Spleen (tissue), 11 donors: ENCODE results near the gene TRABD2B. TPM values are rescaled to one million over a fixed set of nuclear protein-coding genes. Genes with fewer than 3 reads are reported as not detected.

Experiments used
- DNase-seq: peaks from one replicate; pipeline ENCODE4 v3.0.0-alpha.2; 2020
- H3K27ac ChIP-seq, 8 donors: fragments of 200-600 bp; sonication (generic) in 7 of 8; 1 replicate in 4 of 8; 2 replicates in 4 of 8; pipeline versions ENCODE4 v1.5.0 to v1.8.0; 2016 to 2021; ENCODE audit warnings: inconsistent platforms in 4 of 8, mild to moderate bottlenecking in 4 of 8, moderate library complexity in 1 of 8
- H3K27me3 ChIP-seq, 7 donors: fragments of 200-600 bp; sonication (generic) in 6 of 7; replicated peaks in 1 of 7; 1 replicate in 4 of 7; 2 replicates in 3 of 7; pipeline versions ENCODE4 v1.5.0 to v1.8.0; 2016 to 2021; ENCODE audit warnings: inconsistent platforms in 3 of 7, mild to moderate bottlenecking in 1 of 7
- H3K36me3 ChIP-seq, 6 donors: fragments of 200-600 bp; sonication (generic) in 5 of 6; 1 replicate in 4 of 6; 2 replicates in 2 of 6; pipeline versions ENCODE4 v1.5.0 to v1.8.0; 2016 to 2021; ENCODE audit warnings: inconsistent platforms in 2 of 6
- H3K4me1 ChIP-seq, 6 donors: fragments of 200-600 bp; sonication (generic) in 5 of 6; 1 replicate in 3 of 6; 2 replicates in 3 of 6; pipeline versions ENCODE4 v1.5.0 to v1.8.0; 2016 to 2021; ENCODE audit warnings: inconsistent platforms in 3 of 6
- H3K4me3 ChIP-seq, 8 donors: fragments of 200-600 bp; sonication (generic) in 7 of 8; 1 replicate in 4 of 8; 2 replicates in 4 of 8; pipeline versions ENCODE4 v1.5.0 to v1.8.0; 2016 to 2021; ENCODE audit warnings: inconsistent platforms in 4 of 8, mild to moderate bottlenecking in 4 of 8, moderate library complexity in 2 of 8
- H3K9me3 ChIP-seq, 8 donors: fragments of 200-600 bp; sonication (generic) in 7 of 8; 1 replicate in 4 of 8; 2 replicates in 4 of 8; pipeline versions ENCODE4 v1.5.0 to v1.8.0; 2016 to 2021; ENCODE audit warnings: inconsistent platforms in 4 of 8
- CTCF ChIP-seq, 11 experiments: fragments of 200-600 bp in 7 of 11; fragments of 450-650 bp in 4 of 11; sonication (generic) in 4 of 11; IDR thresholded peaks in 8 of 11; conservative IDR thresholded peaks in 3 of 11; 1 replicate in 7 of 11; 2 replicates in 4 of 11; pipeline versions ENCODE4 v1.4.0 to v1.8.0; 2016 to 2021; ENCODE audit warnings: antibody characterized with exemption in 11 of 11, inconsistent platforms in 4 of 11, mild to moderate bottlenecking in 1 of 11
- POLR2A ChIP-seq, 3 donors: fragments of 450-650 bp; IDR thresholded peaks; one replicate each; pipeline ENCODE4 v1.5.1; 2017; ENCODE audit warnings: antibody characterized with exemption in 3 of 3, mild to moderate bottlenecking in 1 of 3
- POLR2AphosphoS5 ChIP-seq, 3 donors: sonication (generic); formaldehyde crosslinking; IDR thresholded peaks; one replicate each; pipeline ENCODE4 v1.5.1; 2017; ENCODE audit warnings: antibody characterized with exemption in 3 of 3
- WGBS, 5 donors: extraction: QIAGEN DNeasy Blood & Tissue Kit in 3 of 5; methylation state at CpG; one replicate each; pipeline versions ENCODE4 v1.1.5 to v1.1.7; 2013 to 2018; 5-methylcytosine and 5-hydroxymethylcytosine counted together
- intact Hi-C: fragments of 100-400 bp; cut with DNase I; formaldehyde crosslinking; loops from one replicate; pipeline ENCODE4 v1.15.0; 2023; ENCODE audit warnings: low total_unique reads
- polyA plus RNA-seq, 3 donors: library from polyadenylated mRNA; stranded (reverse); fragments of 200-250 nt; gene quantifications; one replicate each; pipeline ENCODE4 v1.2.1, GENCODE V29; 2013
- total RNA-seq, 7 donors: library from RNA; depleted of rRNA in 3 of 7; stranded (reverse); fragments of >200 nt in 3 of 7; fragmentation: NEBNext Ultra II Directional in 4 of 7; extraction: Animal tissue kit (Norgen Biotek cat#: 25700) in 4 of 7; gene quantifications; one replicate each; pipeline versions ENCODE4 v1.1.0 to v1.2.1, GENCODE V29; 2016 to 2021
- donor health status: healthy with polysubstance abuse.
- donor health status: DM: no; HTN: no; CAD: no; lungs with moderate emphysema.
- donor health status: DM: no; HTN: no; CAD: no.
- donor health status: Bipolar disorder and iron deficiency.
- donor health status: healthy.
- donor health status: DM: no; HTN: no; CAD: no.
- donor health status: DM: yes; HTN: yes; CAD: no.

Gene TRABD2B
- total and polyA plus RNA-seq, 10 donors = 0.11 to 3.5 (median 0.64) TPM

- H3K4me1 ChIP-seq = peaks cover 0 to 16% (median 6%) of the 10 kb centered on the region in 6 donors
- peaks cover 0 to 85% (median 7%) of the 10 kb centered on the region in 7 donors for H3K27me3 ChIP-seq
- whole genome bisulfite sequencing, 5 donors = 48 to 82% (median 73%) methylated on average over 4 of the region's 4 CpGs
- intact Hi-C loops = no loop called here
- DNase-seq = no peak
- H3K27ac ChIP-seq = no peak overlapping the region
- H3K36me3 ChIP-seq = no peaks in the 10 kb centered on the region
- no peak overlapping the region for H3K4me3 ChIP-seq
- TF ChIP-seq POLR2A (IDR thresholded peaks at IDR 0.05) (no peak), CTCF (IDR thresholded peaks at IDR 0.05 in 8 of 11, conservative IDR thresholded peaks at IDR 0.05 in 3 of 11) (no peak), POLR2AphosphoS5 (IDR thresholded peaks at IDR 0.05) (no peak)
- no peaks in the 10 kb centered on the region for H3K9me3 ChIP-seq
These were observed 12.2 kb downstream of the TRABD2B start for GRCh38 chr1:47985018-47985417.

- Histone ChIP-seq H3K27ac (no peak overlapping the region), H3K4me1 (peaks cover 0 to 16% (median 6%) of the 10 kb centered on the region in 6 donors), H3K4me3 (peak overlapping the region in 1 of 8 donors; percentile 9), H3K27me3 (peaks cover 0 to 87% (median 7%) of the 10 kb centered on the region in 7 donors), H3K9me3 (no peaks in the 10 kb centered on the region), H3K36me3 (no peaks in the 10 kb centered on the region)
- peak; percentile 74 for DNase-seq
- 17 to 43% (median 21%) methylated on average over 19 to 46 of the region's 46 CpGs for WGBS, 5 donors
- TF ChIP-seq POLR2AphosphoS5 (IDR thresholded peaks at IDR 0.05) (no peak), POLR2A (IDR thresholded peaks at IDR 0.05) (no peak), CTCF (IDR thresholded peaks at IDR 0.05 in 8 of 11, conservative IDR thresholded peaks at IDR 0.05 in 3 of 11) (no peak)
- intact Hi-C loops = no loop called here
These were observed 12.9 kb downstream of the TRABD2B start for GRCh38 chr1:47984175-47984789.

- no peak overlapping the region for H3K27ac ChIP-seq
- DNase-seq = no peak
- H3K9me3 ChIP-seq = no peaks in the 10 kb centered on the region
- TF ChIP-seq POLR2AphosphoS5 (IDR thresholded peaks at IDR 0.05) (no peak), POLR2A (IDR thresholded peaks at IDR 0.05) (no peak), CTCF (IDR thresholded peaks at IDR 0.05 in 8 of 11, conservative IDR thresholded peaks at IDR 0.05 in 3 of 11) (no peak)
- H3K27me3 ChIP-seq = peaks cover 0 to 90% (median 7%) of the 10 kb centered on the region in 7 donors
- H3K4me1 ChIP-seq = peaks cover 0 to 16% (median 6%) of the 10 kb centered on the region in 6 donors
- H3K4me3 ChIP-seq = no peak overlapping the region
- 33 to 50% (median 42%) methylated on average over 12 of the region's 12 CpGs for WGBS, 5 donors
- intact Hi-C loops = no loop called here
- no peaks in the 10 kb centered on the region for H3K36me3 ChIP-seq
These were observed 13.5 kb downstream of the TRABD2B start for GRCh38 chr1:47983691-47984090.

- H3K36me3 ChIP-seq = no peaks in the 10 kb centered on the region
- intact Hi-C loops = no loop called here
- H3K27ac ChIP-seq = no peak overlapping the region
- H3K4me3 ChIP-seq = no peak overlapping the region
- peaks cover 0 to 16% (median 6%) of the 10 kb centered on the region in 6 donors for H3K4me1 ChIP-seq
- H3K9me3 ChIP-seq = no peaks in the 10 kb centered on the region
- DNase-seq = no peak
- TF ChIP-seq CTCF (IDR thresholded peaks at IDR 0.05 in 8 of 11, conservative IDR thresholded peaks at IDR 0.05 in 3 of 11) (no peak), POLR2A (IDR thresholded peaks at IDR 0.05) (no peak), POLR2AphosphoS5 (IDR thresholded peaks at IDR 0.05) (no peak)
- H3K27me3 ChIP-seq = peaks cover 0 to 77% (median 7%) of the 10 kb centered on the region in 7 donors
These were observed 15.4 kb downstream of the TRABD2B start for GRCh38 chr1:47981667-47982350.
